ENCODE data around the gene MAML2.

Gene MAML2

GRCh38 chr11:96056576-96056975 is 286.4 kb downstream of the MAML2 start:
- no peak overlapping the region for H3K4me3 ChIP-seq (ENCODE audit: low read depth, low read length)
- DNase-seq (ENCODE audit: low read depth, low spot score): no peak
- in situ Hi-C loops (cut with HindIII; ENCODE audit: low sequenced_read_pairs): no loop called here
- no peak for TF ChIP-seq CTCF (IDR thresholded peaks at IDR 0.05; ENCODE audit: low read depth, low read length)

GRCh38 chr11:96055706-96056387 is 287.1 kb downstream of the MAML2 start:
- TF ChIP-seq CTCF (IDR thresholded peaks at IDR 0.05; ENCODE audit: low read depth, low read length): no peak
- peak; percentile 70 for DNase-seq (ENCODE audit: low read depth, low spot score)
- H3K4me3 ChIP-seq (ENCODE audit: low read depth, low read length): no peak overlapping the region
- in situ Hi-C loops (cut with HindIII; ENCODE audit: low sequenced_read_pairs): no loop called here

GRCh38 chr11:96054870-96055705 is 287.9 kb downstream of the MAML2 start:
- no peak overlapping the region for H3K4me3 ChIP-seq (ENCODE audit: low read depth, low read length)
- TF ChIP-seq CTCF (IDR thresholded peaks at IDR 0.05; ENCODE audit: low read depth, low read length): peak; percentile 59
- DNase-seq (ENCODE audit: low read depth, low spot score): peak; percentile 70
- in situ Hi-C loops (cut with HindIII; ENCODE audit: low sequenced_read_pairs): no loop called here

- H3K4me3 ChIP-seq (ENCODE audit: low read depth, low read length): no peak overlapping the region
- in situ Hi-C loops (cut with HindIII; ENCODE audit: low sequenced_read_pairs): no loop called here
- peak; percentile 60 for DNase-seq (ENCODE audit: low read depth, low spot score)
- no peak for TF ChIP-seq CTCF (IDR thresholded peaks at IDR 0.05; ENCODE audit: low read depth, low read length)
Measured at GRCh38 chr11:96052921-96053651, 289.9 kb downstream of the MAML2 start.

GRCh38 chr11:96051820-96052219 is 291.2 kb downstream of the MAML2 start:
- H3K4me3 ChIP-seq (ENCODE audit: low read depth, low read length): no peak overlapping the region
- DNase-seq (ENCODE audit: low read depth, low spot score): no peak
- in situ Hi-C loops (cut with HindIII; ENCODE audit: low sequenced_read_pairs): no loop called here
- TF ChIP-seq CTCF (IDR thresholded peaks at IDR 0.05; ENCODE audit: low read depth, low read length): no peak

GRCh38 chr11:96050435-96051182 is 292.4 kb downstream of the MAML2 start:
- in situ Hi-C loops (cut with HindIII; ENCODE audit: low sequenced_read_pairs): no loop called here
- H3K4me3 ChIP-seq (ENCODE audit: low read depth, low read length): no peak overlapping the region
- TF ChIP-seq CTCF (IDR thresholded peaks at IDR 0.05; ENCODE audit: low read depth, low read length): peak; percentile 5
- peak; percentile 61 for DNase-seq (ENCODE audit: low read depth, low spot score)

Measured in astrocyte of the spinal cord (primary cell).